Measurements from ENCODE around the gene ARHGAP26. TPM values are rescaled to one million over a fixed set of nuclear protein-coding genes. Genes with fewer than 3 reads are reported as not detected.

Gene ARHGAP26
- total and polyA plus RNA-seq, 4 experiments from 2014 or later, result 2.0 to 22.7 (median 17.3) TPM

DNA sequence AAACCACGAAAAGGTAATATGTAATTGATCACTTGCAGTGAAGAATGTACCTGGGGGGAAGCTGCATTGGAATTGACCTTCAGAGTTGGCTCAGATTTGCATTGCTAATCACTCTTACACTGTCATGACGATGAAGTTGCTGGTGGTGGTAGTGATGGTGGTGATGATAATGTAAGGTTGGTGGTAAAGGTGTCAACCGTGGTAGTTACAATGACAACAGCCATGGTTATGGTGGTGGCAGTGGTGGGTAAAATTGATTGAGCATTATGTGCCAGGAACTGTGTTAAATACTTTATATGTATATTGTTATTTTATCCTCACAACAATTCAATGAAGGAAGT lies 350.9 kb downstream of the ARHGAP26 start:
- intact Hi-C loops (cut with micrococcal nuclease), result no loop called here
- Histone ChIP-seq H3K4me3 (ENCODE audit: low read length in 2 of 2) (no peak overlapping the region), H3K27ac (ENCODE audit: low read depth, low read length) (no peak overlapping the region), H3K36me3 (ENCODE audit: insufficient read depth, low read length) (no peaks in the 10 kb centered on the region), H3K27me3 (ENCODE audit: insufficient read depth, low read length) (no peaks in the 10 kb centered on the region), H3K4me1 (ENCODE audit: insufficient read depth, low read length) (no peaks in the 10 kb centered on the region), H3K9me3 (ENCODE audit: control insufficient read depth in 1 of 2, low read length in 2 of 2) (no peaks in the 10 kb centered on the region)
- peak overlapping the region in 1 of 7 donors; percentile 22 for H3K27ac Mint-ChIP-seq
- ChIA-PET POLR2A (ENCODE audit: partially characterized antibody) (interaction anchor here (0.6 kb wide), 1 partner anchor 148 kb away, joined by 4 read pairs; no protein-coding TSS in a partner anchor), CTCF (ENCODE audit: partially characterized antibody) (no interaction called here)
- no peaks in the 10 kb centered on the region for H3K27me3 Mint-ChIP-seq
- H3K9me3 Mint-ChIP-seq, result no peaks in the 10 kb centered on the region
- peak in 2 of 5 donors; percentile 5 to 9 for DNase-seq
- H3K4me1 Mint-ChIP-seq, result peaks cover 1 to 18% (median 10%) of the 10 kb centered on the region in 4 donors
- H3K4me3 Mint-ChIP-seq, result no peak overlapping the region
- peaks cover 1 to 14% of the 10 kb centered on the region in 2 donors for H3K36me3 Mint-ChIP-seq

DNA sequence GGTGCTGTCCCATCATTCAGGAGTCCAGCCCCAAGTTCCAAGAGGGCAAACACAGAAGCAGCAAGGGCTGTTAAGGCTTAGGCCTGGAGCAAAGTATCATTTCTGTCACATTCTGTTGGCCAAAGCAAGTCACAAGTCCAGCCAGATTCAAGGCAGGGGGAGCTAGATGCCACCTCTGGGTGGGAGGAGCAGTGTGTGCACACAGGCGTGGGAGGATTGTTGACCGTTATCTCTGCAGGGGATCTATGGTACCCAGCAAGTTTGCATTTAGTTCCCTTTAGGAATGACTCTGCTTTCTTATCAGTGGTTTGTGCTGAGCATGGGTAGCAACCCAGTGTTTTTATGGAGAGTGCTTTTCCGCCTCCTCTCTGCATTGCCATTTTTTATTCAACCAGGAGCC lies 354.4 kb downstream of the ARHGAP26 start:
- Histone ChIP-seq H3K4me3 (ENCODE audit: low read length in 2 of 2) (no peak overlapping the region), H3K9me3 (ENCODE audit: control insufficient read depth in 1 of 2, low read length in 2 of 2) (no peaks in the 10 kb centered on the region), H3K4me1 (ENCODE audit: insufficient read depth, low read length) (no peaks in the 10 kb centered on the region), H3K27ac (ENCODE audit: low read depth, low read length) (no peak overlapping the region), H3K36me3 (ENCODE audit: insufficient read depth, low read length) (no peaks in the 10 kb centered on the region), H3K27me3 (ENCODE audit: insufficient read depth, low read length) (no peaks in the 10 kb centered on the region)
- CTCF ChIA-PET (ENCODE audit: partially characterized antibody), result no interaction called here
- Mint-ChIP-seq H3K4me1 (peaks cover 0 to 12% (median 7%) of the 10 kb centered on the region in 4 donors), H3K9me3 (no peaks in the 10 kb centered on the region), H3K36me3 (peaks cover 1 to 14% of the 10 kb centered on the region in 2 donors), H3K27me3 (no peaks in the 10 kb centered on the region), H3K4me3 (no peak overlapping the region), H3K27ac (no peak overlapping the region)
- POLR2A ChIA-PET (ENCODE audit: partially characterized antibody), result no interaction called here
- intact Hi-C loops (cut with micrococcal nuclease), result no loop called here
- no peak for DNase-seq

DNA sequence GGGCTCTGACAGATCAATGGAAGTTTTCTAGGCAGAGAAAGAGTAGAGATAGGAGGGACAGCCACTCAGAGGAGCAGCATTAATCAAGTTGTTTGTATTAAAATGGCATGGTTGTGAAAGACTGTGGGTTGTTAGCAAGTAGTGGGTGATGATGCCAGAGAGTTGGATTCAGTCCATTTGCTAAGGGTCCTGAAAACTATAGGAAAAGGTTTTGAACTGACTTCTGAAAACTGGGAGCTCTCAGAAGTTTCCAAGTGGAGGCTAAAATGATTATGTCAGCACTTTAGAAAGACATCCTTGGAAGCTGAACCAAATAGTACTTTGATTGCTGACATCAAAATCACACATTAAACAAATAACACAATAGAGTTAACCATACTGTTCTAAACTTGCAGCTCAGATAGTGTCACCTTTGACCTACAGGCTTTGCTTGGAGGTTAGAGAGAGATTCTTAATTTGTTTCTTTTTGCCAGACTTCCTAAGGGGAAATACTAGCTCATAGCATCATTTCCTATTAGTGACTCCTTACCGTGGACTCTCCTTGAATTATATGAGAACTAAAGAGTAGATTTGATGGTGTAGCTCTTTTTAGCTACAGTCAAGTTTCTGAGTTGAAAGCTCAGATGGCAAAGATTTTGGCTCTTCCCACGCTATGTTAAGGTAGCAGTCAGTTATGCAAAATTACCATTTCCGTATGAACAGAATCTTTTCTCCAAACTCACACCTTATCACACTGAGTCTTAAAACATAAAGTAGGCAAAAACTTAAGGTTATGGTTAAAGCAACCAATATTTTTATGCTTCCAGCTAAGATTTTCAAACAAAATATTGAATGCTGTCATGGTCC lies 356.2 kb downstream of the ARHGAP26 start:
- no peaks in the 10 kb centered on the region for H3K36me3 ChIP-seq (ENCODE audit: insufficient read depth, low read length)
- peaks cover 1 to 7% of the 10 kb centered on the region in 2 donors for H3K36me3 Mint-ChIP-seq
- no peak overlapping the region for H3K27ac ChIP-seq (ENCODE audit: low read depth, low read length)
- ChIA-PET CTCF (ENCODE audit: partially characterized antibody) (interaction anchor here (1.0 to 1.6 kb wide), 3 partner anchors 15 to 96 kb away, joined by 3 to 5 read pairs (median 3); no protein-coding TSS in a partner anchor), POLR2A (ENCODE audit: partially characterized antibody) (no interaction called here)
- no peaks in the 10 kb centered on the region for H3K9me3 ChIP-seq (ENCODE audit: control insufficient read depth in 1 of 2, low read length in 2 of 2)
- H3K27me3 ChIP-seq (ENCODE audit: insufficient read depth, low read length), result no peaks in the 10 kb centered on the region
- H3K4me1 Mint-ChIP-seq, result peaks cover 0 to 4% (median 0%) of the 10 kb centered on the region in 4 donors
- no peak for DNase-seq
- H3K4me3 Mint-ChIP-seq, result no peak overlapping the region
- no peaks in the 10 kb centered on the region for H3K9me3 Mint-ChIP-seq
- no peaks in the 10 kb centered on the region for H3K27me3 Mint-ChIP-seq
- no peak overlapping the region for H3K27ac Mint-ChIP-seq
- H3K4me1 ChIP-seq (ENCODE audit: insufficient read depth, low read length), result no peaks in the 10 kb centered on the region
- no peak overlapping the region for H3K4me3 ChIP-seq (ENCODE audit: low read length in 2 of 2)
- intact Hi-C loops (cut with micrococcal nuclease), result no loop called here

DNA sequence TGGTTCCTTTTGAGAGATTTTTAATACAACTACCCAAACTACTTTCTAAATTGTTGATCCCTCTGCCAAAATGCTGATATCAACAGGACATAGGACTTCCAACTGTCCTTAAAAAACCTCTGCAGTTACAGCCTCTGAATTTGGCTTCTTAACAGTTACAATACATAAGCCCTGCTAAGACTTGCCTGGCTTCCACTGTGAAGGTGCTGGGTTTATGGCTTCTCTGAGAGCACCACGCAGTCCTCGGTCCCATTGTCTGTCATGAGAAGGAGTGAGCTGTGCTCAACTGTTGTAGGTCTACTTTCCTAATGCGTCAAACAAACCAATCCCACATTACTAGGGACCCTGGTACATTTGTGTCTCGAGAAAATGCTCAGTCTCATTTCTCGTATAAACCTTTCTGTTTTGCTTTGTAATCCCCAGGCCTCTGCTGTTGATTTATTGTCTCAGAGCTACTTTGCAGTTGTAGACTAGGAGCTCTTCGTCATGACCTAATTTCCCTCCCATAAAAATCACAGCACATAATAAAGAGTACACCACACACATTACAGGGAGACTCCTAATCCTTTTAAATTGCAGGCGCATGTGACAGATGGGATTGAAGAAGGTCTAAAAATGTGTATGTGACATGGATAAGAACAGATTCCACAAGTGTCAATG lies 358.4 kb downstream of the ARHGAP26 start:
- peaks cover 0 to 2% of the 10 kb centered on the region in 2 donors for H3K36me3 Mint-ChIP-seq
- Histone ChIP-seq H3K27me3 (ENCODE audit: insufficient read depth, low read length) (no peaks in the 10 kb centered on the region), H3K4me1 (ENCODE audit: insufficient read depth, low read length) (no peaks in the 10 kb centered on the region), H3K4me3 (ENCODE audit: low read length in 2 of 2) (no peak overlapping the region), H3K9me3 (ENCODE audit: control insufficient read depth in 1 of 2, low read length in 2 of 2) (no peaks in the 10 kb centered on the region), H3K36me3 (ENCODE audit: insufficient read depth, low read length) (no peaks in the 10 kb centered on the region), H3K27ac (ENCODE audit: low read depth, low read length) (no peak overlapping the region)
- ChIA-PET CTCF (ENCODE audit: partially characterized antibody) (interaction anchor here (1.0 kb wide), 1 partner anchor 11 kb away, joined by 3 read pairs; no protein-coding TSS in a partner anchor), POLR2A (ENCODE audit: partially characterized antibody) (no interaction called here)
- H3K4me1 Mint-ChIP-seq, result peaks cover 0 to 1% (median 0%) of the 10 kb centered on the region in 4 donors
- no peaks in the 10 kb centered on the region for H3K27me3 Mint-ChIP-seq
- intact Hi-C loops (cut with micrococcal nuclease), result no loop called here
- H3K4me3 Mint-ChIP-seq, result no peak overlapping the region
- no peak overlapping the region for H3K27ac Mint-ChIP-seq
- no peaks in the 10 kb centered on the region for H3K9me3 Mint-ChIP-seq
- no peak for DNase-seq

DNA sequence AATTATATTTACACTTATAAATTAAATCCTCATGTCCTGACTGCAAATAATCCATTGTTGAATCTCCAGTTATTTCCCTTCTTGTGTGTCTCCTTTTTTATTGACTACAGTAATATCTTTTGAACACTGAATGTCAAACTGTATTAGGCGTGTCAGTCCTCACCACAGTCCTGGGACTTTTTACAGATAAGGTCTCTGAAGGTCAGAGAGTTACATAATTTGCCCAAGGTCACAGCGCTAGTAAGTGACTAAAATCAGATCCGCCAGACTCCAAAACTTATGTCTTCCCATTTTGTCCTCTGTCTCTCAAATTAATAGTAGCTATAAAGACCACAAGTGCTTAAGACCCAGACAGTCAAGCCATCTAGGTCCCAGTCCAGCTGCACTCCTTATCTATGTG lies 359.0 kb downstream of the ARHGAP26 start:
- ChIA-PET CTCF (ENCODE audit: partially characterized antibody) (no interaction called here), POLR2A (ENCODE audit: partially characterized antibody) (no interaction called here)
- Histone ChIP-seq H3K27ac (ENCODE audit: low read depth, low read length) (no peak overlapping the region), H3K9me3 (ENCODE audit: control insufficient read depth in 1 of 2, low read length in 2 of 2) (no peaks in the 10 kb centered on the region), H3K27me3 (ENCODE audit: insufficient read depth, low read length) (no peaks in the 10 kb centered on the region), H3K36me3 (ENCODE audit: insufficient read depth, low read length) (no peaks in the 10 kb centered on the region), H3K4me3 (ENCODE audit: low read length in 2 of 2) (no peak overlapping the region), H3K4me1 (ENCODE audit: insufficient read depth, low read length) (no peaks in the 10 kb centered on the region)
- Mint-ChIP-seq H3K36me3 (peaks cover 2 to 5% of the 10 kb centered on the region in 2 donors), H3K4me1 (peaks cover 0 to 1% (median 0%) of the 10 kb centered on the region in 4 donors), H3K9me3 (no peaks in the 10 kb centered on the region), H3K27me3 (no peaks in the 10 kb centered on the region), H3K4me3 (no peak overlapping the region), H3K27ac (no peak overlapping the region)
- intact Hi-C loops (cut with micrococcal nuclease), result no loop called here
- DNase-seq, result no peak

DNA sequence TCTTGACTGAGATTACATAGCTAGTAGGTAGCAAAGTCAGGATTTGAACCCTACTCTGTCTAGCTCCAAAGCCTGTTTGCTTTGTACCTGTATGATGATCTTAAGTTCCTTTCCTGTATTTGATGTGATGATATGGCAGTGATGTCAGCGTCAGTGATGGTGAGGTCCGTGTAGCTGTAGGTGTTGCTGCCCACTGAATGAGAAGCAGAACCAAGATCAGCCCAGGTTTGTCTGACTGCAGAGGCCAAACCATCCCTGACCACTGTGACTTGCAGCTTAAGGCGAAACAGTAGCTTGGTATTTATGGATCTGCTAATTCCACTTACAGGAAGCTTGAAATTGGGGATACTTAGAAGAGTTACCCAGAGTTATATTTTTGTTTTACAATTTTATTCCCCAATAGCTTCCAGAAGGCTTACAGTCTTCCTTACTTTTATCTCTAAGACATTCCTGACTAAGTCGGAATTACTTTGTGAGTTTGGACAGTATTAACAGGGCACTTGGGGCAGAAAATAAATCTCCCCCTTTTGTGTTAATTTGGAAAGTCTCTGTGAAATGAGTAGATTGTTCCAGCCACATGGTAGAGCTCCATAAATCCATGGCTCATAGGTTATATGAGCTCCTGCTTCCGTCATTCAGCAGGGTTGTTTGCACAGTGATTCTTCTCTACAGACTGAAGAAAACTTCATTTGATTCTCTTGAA lies 359.9 kb downstream of the ARHGAP26 start:
- Histone ChIP-seq H3K27me3 (ENCODE audit: insufficient read depth, low read length) (no peaks in the 10 kb centered on the region), H3K36me3 (ENCODE audit: insufficient read depth, low read length) (no peaks in the 10 kb centered on the region), H3K4me1 (ENCODE audit: insufficient read depth, low read length) (no peaks in the 10 kb centered on the region), H3K4me3 (ENCODE audit: low read length in 2 of 2) (no peak overlapping the region), H3K9me3 (ENCODE audit: control insufficient read depth in 1 of 2, low read length in 2 of 2) (no peaks in the 10 kb centered on the region), H3K27ac (ENCODE audit: low read depth, low read length) (no peak overlapping the region)
- ChIA-PET CTCF (ENCODE audit: partially characterized antibody) (no interaction called here), POLR2A (ENCODE audit: partially characterized antibody) (no interaction called here)
- Mint-ChIP-seq H3K4me3 (no peak overlapping the region), H3K27me3 (no peaks in the 10 kb centered on the region), H3K9me3 (no peaks in the 10 kb centered on the region), H3K4me1 (peaks cover 0 to 1% (median 0%) of the 10 kb centered on the region in 4 donors), H3K36me3 (peaks cover 10 to 12% of the 10 kb centered on the region in 2 donors), H3K27ac (peak overlapping the region in 1 of 7 donors; percentile 43)
- intact Hi-C loops (cut with micrococcal nuclease), result no loop called here
- DNase-seq, result no peak
